NCI-H2227 treated with DMSO at 0.1 percent for 48 hours (cell line): ENCODE measurements around the gene SLC6A20.
"Not testable (repeated sequence)": the region's sequence is repeated elsewhere in the genome, so short reads cannot be mapped to it uniquely, and the experiment has no call there.

Source experiments
- DNase-seq: peaks from one replicate; lab custom pipeline; 2025; lab: John Stamatoyannopoulos, UW

Gene SLC6A20

GRCh38 chr3:45758871-45759270 lies 37.5 kb downstream of the SLC6A20 start:
- no peak for DNase-seq

GRCh38 chr3:45757141-45757540 lies 39.2 kb downstream of the SLC6A20 start:
- DNase-seq, result not testable (repeated sequence)

GRCh38 chr3:45756055-45756454 lies 40.3 kb downstream of the SLC6A20 start:
- no peak for DNase-seq

GRCh38 chr3:45754461-45754860 lies 41.9 kb downstream of the SLC6A20 start:
- no peak for DNase-seq

GRCh38 chr3:45753095-45753494 lies 43.2 kb downstream of the SLC6A20 start:
- no peak for DNase-seq

- DNase-seq, result no peak
These were observed 44.6 kb downstream of the SLC6A20 start for GRCh38 chr3:45751537-45752242.

- no peak for DNase-seq
These were observed 46.5 kb downstream of the SLC6A20 start for GRCh38 chr3:45749880-45750279.

- not testable (repeated sequence) for DNase-seq
These were observed 47.2 kb downstream of the SLC6A20 start for GRCh38 chr3:45749036-45749600.

GRCh38 chr3:45748068-45748467 lies 48.3 kb downstream of the SLC6A20 start:
- no peak for DNase-seq

GRCh38 chr3:45746777-45747622 lies 49.3 kb downstream of the SLC6A20 start:
- no peak for DNase-seq

- DNase-seq, result no peak
These were observed 50.1 kb downstream of the SLC6A20 start for GRCh38 chr3:45746165-45746776.

- no peak for DNase-seq
These were observed 53.8 kb downstream of the SLC6A20 start for GRCh38 chr3:45742461-45743089.

GRCh38 chr3:45741742-45742460 lies 54.4 kb downstream of the SLC6A20 start:
- no peak for DNase-seq

- DNase-seq, result no peak
These were observed 55.1 kb downstream of the SLC6A20 start for GRCh38 chr3:45741247-45741646.

GRCh38 chr3:45739991-45740390 lies 56.3 kb downstream of the SLC6A20 start:
- no peak for DNase-seq

- no peak for DNase-seq
These were observed 59.1 kb downstream of the SLC6A20 start for GRCh38 chr3:45737234-45737633.

GRCh38 chr3:45736707-45737106 lies 59.6 kb downstream of the SLC6A20 start:
- no peak for DNase-seq

GRCh38 chr3:45730409-45731154 lies 65.8 kb downstream of the SLC6A20 start:
- no peak for DNase-seq

- DNase-seq, result no peak
These were observed 66.7 kb downstream of the SLC6A20 start for GRCh38 chr3:45729614-45730013.

- DNase-seq, result no peak
These were observed 71.4 kb downstream of the SLC6A20 start for GRCh38 chr3:45724911-45725310.
